GM18505 (cell line): Measurements from ENCODE around the gene ROBO4.

Experiments
- ATAC-seq: cut with Tn5 transposase; IDR thresholded peaks from one replicate; pipeline ENCODE4 v1.9.1; 2021; ENCODE audit not compliant: unreplicated experiment
- POLR2A ChIP-seq: IDR thresholded peaks from 4 replicates; pipeline ENCODE4 v1.6.1; 2011; ENCODE audit warnings: borderline replicate concordance; ENCODE audit not compliant: insufficient read depth, insufficient read length; ENCODE audit errors: extremely low read depth

ROBO4 gene

GRCh38 chr11:124869331-124869730 is 28.3 kb downstream of the ROBO4 start:
- no peak for ATAC-seq
- TF ChIP-seq POLR2A: no peak

GRCh38 chr11:124868331-124869274 is 29.1 kb downstream of the ROBO4 start:
- no peak for TF ChIP-seq POLR2A
- ATAC-seq: no peak

GRCh38 chr11:124867700-124868099 is 30.0 kb downstream of the ROBO4 start:
- ATAC-seq: no peak

GRCh38 chr11:124865902-124866851 is 31.5 kb downstream of the ROBO4 start:
- TF ChIP-seq POLR2A: no peak
- ATAC-seq: no peak

More at GRCh38 chr11:124867700-124868099, 30.0 kb downstream of the ROBO4 start:
- no peak for TF ChIP-seq POLR2A

GRCh38 chr11:124865181-124865901 is 32.3 kb downstream of the ROBO4 start, which contains the start of gene ROBO3:
Gene ROBO3 (plus strand): TSS chr11:124865432. CDS start chr11:124865578, 146 bp downstream.
- TF ChIP-seq POLR2A: no peak
- ATAC-seq: no peak

GRCh38 chr11:124864892-124865180 is 32.8 kb downstream of the ROBO4 start:
- TF ChIP-seq POLR2A: no peak
- no peak for ATAC-seq

GRCh38 chr11:124864176-124864891 is 33.3 kb downstream of the ROBO4 start:
- no peak for ATAC-seq
- TF ChIP-seq POLR2A: no peak

GRCh38 chr11:124863826-124864165 is 33.9 kb downstream of the ROBO4 start:
- ATAC-seq: no peak
- no peak for TF ChIP-seq POLR2A

GRCh38 chr11:124863137-124863825 is 34.4 kb downstream of the ROBO4 start:
- no peak for TF ChIP-seq POLR2A
- ATAC-seq: no peak

- no peak for ATAC-seq
- TF ChIP-seq POLR2A: no peak
Measured at GRCh38 chr11:124861670-124862069, 36.0 kb downstream of the ROBO4 start.

GRCh38 chr11:124859171-124859570 is 38.5 kb downstream of the ROBO4 start:
- no peak for TF ChIP-seq POLR2A
- no peak for ATAC-seq
